Activated naive CD4-positive, alpha-beta T cell treated with anti-CD3 and anti-CD28 coated beads, Interleukin-2, amount 10 ng/mL, durations not matched to agents 7 days and 5 days (primary cell): ENCODE measurements around the gene CALD1.

ENCODE experiments used
- CTCF ChIA-PET: fragments of 350-600 bp; sonication (Branson Sonifier 250); formaldehyde crosslinking; loops from one replicate; lab custom pipeline; 2021; ENCODE audit warnings: antibody characterized with exemption; lab: Charles Lee
- DNase-seq: peaks from one replicate; pipeline ENCODE4 v3.0.0-alpha.2; 2020
- H3K27ac Mint-ChIP-seq: one replicate; pipeline ENCODE4 v1.8.0; 2021; ENCODE audit warnings: mild to moderate bottlenecking, moderate library complexity, mixed read lengths
- H3K27me3 Mint-ChIP-seq: one replicate; pipeline ENCODE4 v1.8.0; 2021; ENCODE audit warnings: mild to moderate bottlenecking, mixed read lengths
- H3K36me3 Mint-ChIP-seq: one replicate; pipeline ENCODE4 v1.8.0; 2021; ENCODE audit warnings: mixed read lengths
- H3K4me1 Mint-ChIP-seq: one replicate; pipeline ENCODE4 v1.8.0; 2021; ENCODE audit warnings: mixed read lengths
- H3K4me3 Mint-ChIP-seq: one replicate; pipeline ENCODE4 v1.8.0; 2021; ENCODE audit warnings: mild to moderate bottlenecking, moderate library complexity, mixed read lengths
- H3K9me3 Mint-ChIP-seq: one replicate; pipeline ENCODE4 v1.8.0; 2021; ENCODE audit warnings: mixed read lengths

The CALD1 gene

GRCh38 chr7:134887523-134887922 lies 108.1 kb downstream of the CALD1 start:
- DNase-seq: no peak
- CTCF ChIA-PET: no interaction called here
- Mint-ChIP-seq H3K36me3 (no peaks in the 10 kb centered on the region), H3K27me3 (peaks cover 5% of the 10 kb centered on the region), H3K27ac (no peak overlapping the region), H3K4me3 (no peak overlapping the region), H3K4me1 (peaks cover 24% of the 10 kb centered on the region), H3K9me3 (no peaks in the 10 kb centered on the region)

DNA sequence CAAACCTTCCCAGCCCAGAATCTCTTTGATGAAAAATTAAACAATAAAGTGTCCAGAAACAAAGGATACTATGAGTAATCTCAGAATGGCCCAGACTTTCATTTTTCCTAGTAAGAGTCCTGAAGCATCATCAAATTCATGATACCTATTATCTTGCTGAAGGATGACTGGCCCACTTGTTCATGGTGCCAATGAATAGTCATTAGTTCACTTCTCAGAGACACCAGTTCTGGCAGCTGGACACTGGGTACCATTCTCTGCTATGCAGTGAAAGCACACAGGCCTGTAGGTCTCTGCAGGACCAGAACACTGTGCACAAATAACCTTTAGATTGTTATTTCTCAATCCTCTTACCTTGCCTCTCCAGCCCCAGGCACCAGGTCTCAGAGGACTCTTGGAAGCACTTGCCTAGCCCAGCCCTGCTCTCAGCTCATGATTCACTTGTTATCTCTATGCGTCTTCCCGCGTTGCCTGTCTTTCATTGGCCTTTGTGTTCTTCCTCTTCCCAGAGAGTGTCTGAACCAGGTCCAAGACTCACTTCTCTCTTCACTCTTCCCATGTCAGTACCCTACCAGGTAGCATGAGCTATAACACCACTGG lies 108.8 kb downstream of the CALD1 start:
- Mint-ChIP-seq H3K9me3 (no peaks in the 10 kb centered on the region), H3K36me3 (no peaks in the 10 kb centered on the region), H3K4me3 (no peak overlapping the region), H3K27me3 (peaks cover 11% of the 10 kb centered on the region), H3K4me1 (peaks cover 24% of the 10 kb centered on the region), H3K27ac (no peak overlapping the region)
- CTCF ChIA-PET: no interaction called here
- DNase-seq: no peak

GRCh38 chr7:134890246-134891240 lies 111.1 kb downstream of the CALD1 start:
- no peak for DNase-seq
- CTCF ChIA-PET: no interaction called here
- peaks cover 16% of the 10 kb centered on the region for H3K27me3 Mint-ChIP-seq
- H3K4me1 Mint-ChIP-seq: peaks cover 24% of the 10 kb centered on the region
- no peaks in the 10 kb centered on the region for H3K36me3 Mint-ChIP-seq
- no peak overlapping the region for H3K27ac Mint-ChIP-seq
- H3K9me3 Mint-ChIP-seq: no peaks in the 10 kb centered on the region
- H3K4me3 Mint-ChIP-seq: no peak overlapping the region

DNA sequence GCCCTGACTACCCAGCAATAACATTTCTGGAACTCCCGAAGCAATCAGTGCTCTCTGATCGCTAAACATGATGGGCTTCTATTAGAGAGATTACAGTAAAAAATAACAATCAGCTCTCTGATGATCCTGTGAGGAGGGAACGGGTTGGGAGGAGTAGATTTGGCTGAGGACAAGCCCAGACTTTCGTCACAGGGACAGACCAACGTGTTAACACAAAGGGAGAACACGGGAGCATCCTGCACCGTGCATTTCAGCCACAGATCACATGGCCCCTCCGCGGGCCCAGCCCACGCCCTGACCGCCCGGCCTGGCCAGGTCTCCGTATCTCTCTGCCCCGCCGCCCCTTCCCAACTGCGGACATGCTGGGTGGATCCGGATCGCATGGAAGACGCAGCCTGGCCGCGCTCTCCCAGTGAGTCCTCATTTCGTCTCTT lies 111.8 kb downstream of the CALD1 start:
- Mint-ChIP-seq H3K4me1 (peaks cover 16% of the 10 kb centered on the region), H3K4me3 (no peak overlapping the region), H3K27me3 (peaks cover 16% of the 10 kb centered on the region)

GRCh38 chr7:134891696-134892678 lies 112.6 kb downstream of the CALD1 start:
- Mint-ChIP-seq H3K4me1 (peaks cover 9% of the 10 kb centered on the region), H3K27ac (no peak overlapping the region), H3K36me3 (peaks cover 5% of the 10 kb centered on the region), H3K4me3 (no peak overlapping the region), H3K9me3 (peaks cover 13% of the 10 kb centered on the region), H3K27me3 (peaks cover 16% of the 10 kb centered on the region)
- CTCF ChIA-PET: no interaction called here
- DNase-seq: no peak

More for the DNA sequence above, 111.8 kb downstream of the CALD1 start:
- CTCF ChIA-PET: no interaction called here
- Mint-ChIP-seq H3K36me3 (peaks cover 5% of the 10 kb centered on the region), H3K9me3 (peaks cover 6% of the 10 kb centered on the region), H3K27ac (no peak overlapping the region)
- DNase-seq: no peak

DNA sequence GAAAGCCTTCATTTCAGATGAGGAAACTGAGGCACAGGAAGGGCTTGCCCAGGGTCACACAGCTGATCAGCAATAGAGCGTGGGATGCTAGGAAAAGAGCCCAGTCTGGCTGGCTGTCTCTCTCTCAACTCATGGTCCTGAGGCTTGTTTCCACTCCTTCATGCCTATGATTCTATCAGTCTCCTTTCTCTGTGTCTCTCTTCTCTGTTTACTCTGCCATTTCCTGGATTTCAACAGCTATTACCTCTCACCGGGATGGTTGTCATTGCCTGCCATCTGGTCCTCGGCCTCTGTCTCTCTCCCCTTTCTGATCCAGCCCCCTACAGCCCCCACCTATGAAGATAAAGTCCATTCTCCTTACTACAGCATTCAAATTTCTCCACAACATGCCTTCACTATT lies 113.5 kb downstream of the CALD1 start:
- Mint-ChIP-seq H3K27ac (no peak overlapping the region), H3K4me1 (peaks cover 3% of the 10 kb centered on the region), H3K36me3 (peaks cover 5% of the 10 kb centered on the region), H3K27me3 (peaks cover 16% of the 10 kb centered on the region), H3K9me3 (peaks cover 15% of the 10 kb centered on the region), H3K4me3 (no peak overlapping the region)
- CTCF ChIA-PET: no interaction called here
- DNase-seq: no peak

- Mint-ChIP-seq H3K9me3 (peaks cover 15% of the 10 kb centered on the region), H3K27me3 (peaks cover 16% of the 10 kb centered on the region)
These were observed 114.5 kb downstream of the CALD1 start for GRCh38 chr7:134893920-134894319.

DNA sequence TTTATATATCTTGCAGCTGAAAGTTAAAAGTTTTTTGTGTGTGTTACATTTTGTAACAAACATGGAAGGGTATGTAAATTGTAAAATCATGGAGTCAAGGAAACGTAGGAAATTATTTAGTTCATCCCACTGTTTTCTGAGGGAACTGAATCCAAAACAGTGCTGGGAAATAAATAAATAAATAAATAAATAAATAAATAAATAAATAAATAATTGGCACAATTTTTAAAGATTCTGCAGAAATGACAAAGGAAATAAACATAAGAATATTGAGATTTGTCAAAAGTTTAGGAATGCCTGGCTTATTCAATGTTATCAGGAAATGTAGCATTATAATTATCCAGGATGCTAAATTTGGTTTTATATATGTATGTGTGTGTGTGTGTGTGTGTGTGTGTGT lies 115.5 kb downstream of the CALD1 start:
- CTCF ChIA-PET: interaction anchor here (0.7 to 0.8 kb wide), 2 partner anchors 39 to 274 kb away, joined by 3 read pairs; no protein-coding TSS in a partner anchor
- Mint-ChIP-seq H3K27ac (no peak overlapping the region), H3K36me3 (peaks cover 5% of the 10 kb centered on the region), H3K9me3 (peaks cover 15% of the 10 kb centered on the region), H3K4me3 (no peak overlapping the region), H3K27me3 (peaks cover 16% of the 10 kb centered on the region), H3K4me1 (peaks cover 9% of the 10 kb centered on the region)
- DNase-seq: no peak

More at GRCh38 chr7:134893920-134894319, 114.5 kb downstream of the CALD1 start:
- H3K4me1 Mint-ChIP-seq: peaks cover 6% of the 10 kb centered on the region
- H3K27ac Mint-ChIP-seq: no peak overlapping the region
- no peak overlapping the region for H3K4me3 Mint-ChIP-seq
- DNase-seq: no peak
- CTCF ChIA-PET: no interaction called here
- H3K36me3 Mint-ChIP-seq: peaks cover 5% of the 10 kb centered on the region

GRCh38 chr7:134896073-134896472 lies 116.6 kb downstream of the CALD1 start:
- Mint-ChIP-seq H3K4me1 (peaks cover 12% of the 10 kb centered on the region), H3K27me3 (peaks cover 16% of the 10 kb centered on the region), H3K36me3 (peaks cover 5% of the 10 kb centered on the region), H3K4me3 (no peak overlapping the region), H3K27ac (no peak overlapping the region), H3K9me3 (peaks cover 15% of the 10 kb centered on the region)
- DNase-seq: no peak
- CTCF ChIA-PET: no interaction called here

DNA sequence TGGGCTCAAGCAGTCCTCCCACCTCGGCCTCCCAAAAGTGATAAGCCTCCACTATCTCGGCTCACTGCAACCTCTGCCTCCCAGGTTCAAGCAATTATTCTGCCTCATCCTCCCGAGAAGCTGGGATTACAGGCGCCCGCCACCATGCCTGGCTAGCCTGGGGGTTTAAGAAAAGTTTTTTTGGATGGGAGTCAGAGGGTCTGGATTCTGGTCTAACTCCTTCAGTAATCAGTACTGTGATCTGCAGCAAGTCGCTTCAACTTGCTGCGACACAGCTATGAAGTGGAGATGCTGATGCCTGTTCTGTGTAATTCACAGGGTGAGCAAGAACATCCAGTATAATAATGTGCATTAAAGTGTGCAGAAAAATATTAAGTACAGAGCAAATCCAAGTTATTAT lies 118.5 kb downstream of the CALD1 start:
- H3K27ac Mint-ChIP-seq: no peak overlapping the region
- no peak for DNase-seq
- peaks cover 9% of the 10 kb centered on the region for H3K4me1 Mint-ChIP-seq
- H3K27me3 Mint-ChIP-seq: peaks cover 7% of the 10 kb centered on the region
- H3K36me3 Mint-ChIP-seq: peaks cover 5% of the 10 kb centered on the region
- peaks cover 15% of the 10 kb centered on the region for H3K9me3 Mint-ChIP-seq
- H3K4me3 Mint-ChIP-seq: no peak overlapping the region
- CTCF ChIA-PET: no interaction called here

DNA sequence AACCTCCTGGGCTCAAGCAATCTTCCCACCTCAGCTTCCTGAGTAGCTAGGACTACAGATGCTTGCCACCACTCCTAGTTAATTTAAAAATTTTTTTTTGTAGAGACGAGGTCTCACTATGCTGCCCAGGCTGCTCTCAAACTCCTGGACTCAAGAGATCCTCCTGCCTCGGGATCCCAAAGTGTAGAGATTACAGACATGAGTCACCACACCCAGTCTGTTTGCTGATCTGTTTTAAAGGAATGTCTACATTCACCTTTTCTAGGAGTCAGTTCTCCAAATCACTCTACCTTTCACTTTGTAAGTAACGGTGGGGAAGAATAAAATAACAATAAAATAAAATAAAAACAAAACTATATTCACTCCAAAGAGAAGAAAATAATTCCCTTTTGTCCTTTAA lies 120.3 kb downstream of the CALD1 start:
- CTCF ChIA-PET: interaction anchor here (1.0 kb wide), 1 partner anchor 19 kb away, joined by 3 read pairs; no protein-coding TSS in a partner anchor
- H3K9me3 Mint-ChIP-seq: peaks cover 15% of the 10 kb centered on the region
- no peak for DNase-seq
- no peak overlapping the region for H3K4me3 Mint-ChIP-seq
- no peak overlapping the region for H3K27ac Mint-ChIP-seq
- H3K27me3 Mint-ChIP-seq: no peaks in the 10 kb centered on the region
- H3K36me3 Mint-ChIP-seq: peaks cover 5% of the 10 kb centered on the region
- peaks cover 9% of the 10 kb centered on the region for H3K4me1 Mint-ChIP-seq

- CTCF ChIA-PET: interaction anchor here (0.6 to 1.0 kb wide), 2 partner anchors 19 to 42 kb away, joined by 3 read pairs; no protein-coding TSS in a partner anchor
- no peak for DNase-seq
- H3K4me3 Mint-ChIP-seq: no peak overlapping the region
- H3K27me3 Mint-ChIP-seq: no peaks in the 10 kb centered on the region
- peaks cover 9% of the 10 kb centered on the region for H3K4me1 Mint-ChIP-seq
- peaks cover 15% of the 10 kb centered on the region for H3K9me3 Mint-ChIP-seq
- H3K36me3 Mint-ChIP-seq: peaks cover 5% of the 10 kb centered on the region
- H3K27ac Mint-ChIP-seq: no peak overlapping the region
These were observed 120.9 kb downstream of the CALD1 start for GRCh38 chr7:134900166-134900982.

DNA sequence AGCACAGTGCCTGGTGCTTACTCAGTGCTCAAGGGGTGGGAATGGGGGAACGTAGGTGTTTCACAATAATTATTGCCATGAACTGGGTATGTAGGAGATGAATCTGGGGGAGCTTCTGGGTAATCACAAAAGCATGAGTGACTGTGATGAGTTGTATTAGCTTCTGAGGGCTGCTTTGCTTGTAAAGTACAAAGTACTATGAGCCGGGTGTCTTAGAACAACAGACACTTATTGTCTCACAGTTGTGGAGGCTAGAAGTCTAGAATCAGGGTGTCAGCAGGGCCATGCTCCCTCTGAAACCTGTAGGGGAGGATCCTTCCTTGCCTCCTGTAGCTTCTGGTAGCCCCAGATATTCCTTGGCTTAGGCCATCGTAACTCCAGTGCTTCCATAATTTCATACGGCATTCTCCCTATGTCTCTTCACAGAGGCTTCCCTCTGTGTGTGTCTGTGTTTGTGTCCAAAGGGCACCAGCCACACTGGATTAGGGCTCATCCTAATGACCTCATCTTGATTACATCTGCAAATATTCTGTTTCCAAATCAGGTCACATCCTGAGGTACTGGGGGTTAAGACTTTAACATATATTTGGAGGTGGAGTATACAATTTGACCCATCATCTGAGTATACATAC lies 122.1 kb downstream of the CALD1 start:
- no peak overlapping the region for H3K4me3 Mint-ChIP-seq
- peaks cover 7% of the 10 kb centered on the region for H3K9me3 Mint-ChIP-seq
- H3K27me3 Mint-ChIP-seq: no peaks in the 10 kb centered on the region
- no peaks in the 10 kb centered on the region for H3K36me3 Mint-ChIP-seq
- H3K27ac Mint-ChIP-seq: no peak overlapping the region
- H3K4me1 Mint-ChIP-seq: peaks cover 9% of the 10 kb centered on the region
- CTCF ChIA-PET: no interaction called here
- DNase-seq: no peak
